OCI-M2 (cell line): ENCODE measurements around the gene SLC46A2.
A peak's percentile ranks its signal among the peaks of the same experiment; 100 is the strongest.

Source experiments
- DNase-seq: peaks from one replicate; lab custom pipeline; 2025; ENCODE audit not compliant: unreplicated experiment; lab: John Stamatoyannopoulos, UW

The SLC46A2 gene

DNA sequence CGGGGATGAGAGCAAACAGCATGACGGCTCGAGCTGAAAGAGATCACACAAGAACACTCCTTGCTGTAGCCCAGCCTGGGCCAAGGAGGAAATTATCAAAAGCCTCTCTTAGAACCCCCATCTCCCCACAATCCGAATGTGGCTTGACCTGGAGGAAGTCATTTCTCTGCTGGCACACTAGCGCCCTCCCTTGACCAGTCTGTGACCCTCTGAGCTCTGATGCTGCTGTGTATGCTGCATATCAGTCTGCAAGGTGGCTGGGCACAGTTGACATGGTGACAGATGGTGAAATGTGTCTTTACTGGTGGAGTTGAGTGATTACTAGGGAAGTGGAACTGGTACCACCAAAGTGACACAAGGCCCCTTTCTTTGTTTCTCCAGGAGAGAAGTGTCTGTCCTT lies 3.3 kb downstream of the SLC46A2 start:
- DNase-seq, result no peak

DNA sequence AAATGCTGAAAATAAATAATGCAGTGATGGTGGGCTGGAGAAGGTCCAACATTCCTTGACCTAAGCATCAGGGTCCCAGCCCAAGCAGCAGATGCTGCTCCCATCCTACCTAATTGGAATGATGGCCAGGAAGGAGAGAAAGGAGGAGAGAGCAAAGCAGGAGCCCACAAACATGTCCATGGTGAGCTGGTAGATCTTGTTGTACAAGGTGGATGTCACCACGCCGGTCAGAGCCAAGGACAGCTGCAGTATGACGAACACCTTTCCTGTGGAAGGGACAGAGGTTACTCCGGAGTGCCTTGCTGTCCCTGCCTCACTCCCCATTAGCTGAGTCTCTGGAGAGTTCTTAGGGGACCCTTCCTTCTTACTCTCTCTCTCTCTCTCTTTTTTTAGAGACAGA lies 4.3 kb downstream of the SLC46A2 start:
- no peak for DNase-seq

DNA sequence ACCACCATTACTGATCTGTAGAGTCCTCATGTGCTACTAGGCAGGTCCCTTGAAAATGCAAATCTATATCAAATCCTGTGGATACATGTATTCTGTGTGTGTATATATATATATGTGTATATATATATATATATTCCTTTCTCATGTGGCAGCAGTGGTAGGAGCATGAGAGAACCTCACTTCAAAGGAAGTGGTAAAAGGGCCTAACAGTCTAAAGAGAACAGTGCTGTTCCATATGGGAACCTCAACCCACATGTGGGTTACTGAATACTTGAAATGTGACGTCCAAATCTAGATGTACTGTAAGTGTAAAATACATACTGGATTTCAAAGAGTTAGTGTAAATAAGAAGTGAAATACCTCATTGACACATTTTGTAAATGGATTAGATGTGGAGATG lies 5.4 kb downstream of the SLC46A2 start:
- DNase-seq, result no peak

DNA sequence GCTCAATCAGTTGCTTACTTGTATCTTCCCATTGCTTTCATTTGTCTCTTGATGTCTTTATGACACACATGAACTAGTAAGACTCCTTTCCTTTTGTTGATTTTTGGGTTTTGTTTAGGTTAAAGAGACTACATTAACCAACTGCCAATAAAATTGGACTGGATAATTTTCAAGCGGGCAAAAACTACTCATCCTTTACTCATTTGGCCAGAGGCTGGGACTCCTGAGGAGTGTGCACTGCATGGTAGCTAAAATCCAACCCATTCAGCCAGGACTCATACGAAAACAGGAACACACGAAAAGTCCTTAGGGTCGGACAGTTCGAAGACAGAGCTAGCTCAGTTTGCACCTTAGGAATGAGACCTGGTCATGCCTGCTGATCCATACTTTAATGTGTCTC lies 6.0 kb downstream of the SLC46A2 start:
- no peak for DNase-seq

DNA sequence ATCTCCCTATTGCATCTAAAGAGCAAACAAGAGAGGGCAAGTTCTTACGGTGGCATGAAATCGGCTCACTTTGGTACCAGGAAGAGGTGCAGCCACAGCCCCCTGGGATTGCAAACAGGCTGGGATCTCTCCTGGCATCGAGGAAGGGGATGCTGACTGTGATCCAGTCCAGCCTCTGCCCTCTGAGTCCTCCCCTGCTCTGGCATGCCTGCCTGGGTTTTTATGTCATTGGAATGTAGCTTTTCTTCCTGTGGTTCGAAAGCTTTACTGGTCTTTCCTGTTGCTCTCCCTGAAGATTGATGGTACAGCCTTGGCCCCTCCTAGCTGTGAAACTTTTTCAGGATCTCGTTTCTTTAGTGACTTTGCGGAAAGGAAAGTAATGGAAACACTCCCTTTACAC lies 6.6 kb downstream of the SLC46A2 start:
- DNase-seq, result no peak

DNA sequence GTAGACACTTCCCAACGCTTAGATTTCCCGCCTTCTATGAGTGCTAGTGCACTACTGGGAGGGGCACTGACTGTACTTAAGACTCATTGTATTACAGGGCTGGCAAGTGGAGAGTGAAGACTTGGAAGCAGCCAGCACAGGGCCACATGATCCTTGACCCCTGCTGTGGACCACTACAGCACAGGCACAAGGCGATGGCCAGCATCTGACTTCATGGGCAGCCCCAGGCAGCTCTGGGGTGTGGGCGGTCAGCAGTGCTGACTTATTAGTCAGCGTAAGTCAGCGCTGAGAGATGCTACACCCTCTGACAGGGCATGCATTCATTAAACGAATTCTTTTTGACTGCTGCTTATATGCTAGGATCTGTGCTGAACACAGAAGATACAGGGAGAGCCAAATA lies 9.3 kb downstream of the SLC46A2 start:
- DNase-seq, result no peak

DNA sequence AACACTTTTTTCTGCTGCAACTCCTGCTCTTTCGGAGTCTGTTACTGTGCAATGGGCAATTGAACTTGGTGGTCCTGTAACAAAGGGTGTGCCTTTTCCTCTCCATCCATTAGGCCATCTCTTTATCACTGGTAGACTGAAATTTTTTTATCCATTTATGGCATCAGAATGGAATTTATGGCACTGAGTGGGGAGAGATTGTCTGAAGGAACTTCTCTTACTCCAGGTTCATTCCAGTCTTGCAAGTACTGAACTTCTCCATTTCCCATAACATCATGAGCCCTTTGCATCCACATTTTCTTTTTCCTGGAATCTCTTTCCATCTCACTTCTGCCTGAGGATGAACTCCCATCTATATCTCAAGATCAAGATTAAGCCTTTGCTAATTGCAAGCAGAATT lies 10.0 kb downstream of the SLC46A2 start:
- DNase-seq, result no peak

DNA sequence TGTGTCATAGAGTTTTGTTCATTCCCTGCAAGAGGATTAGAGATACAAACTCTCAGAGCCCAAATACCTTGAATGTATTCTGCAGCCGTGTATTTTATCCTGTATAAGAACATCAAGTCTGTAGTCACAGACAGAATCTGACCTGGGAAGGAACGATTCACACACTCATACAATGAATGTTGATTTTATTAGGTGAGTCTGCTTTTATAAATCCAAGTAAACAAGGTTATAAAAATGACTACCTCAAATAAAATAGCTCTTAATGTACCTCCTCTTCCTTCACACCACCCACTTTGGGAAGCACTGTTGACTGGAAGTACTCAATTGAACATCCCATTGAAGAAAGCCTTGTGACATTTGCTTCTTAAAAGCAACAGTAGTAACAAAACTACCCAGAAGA lies 11.9 kb downstream of the SLC46A2 start:
- no peak for DNase-seq

DNA sequence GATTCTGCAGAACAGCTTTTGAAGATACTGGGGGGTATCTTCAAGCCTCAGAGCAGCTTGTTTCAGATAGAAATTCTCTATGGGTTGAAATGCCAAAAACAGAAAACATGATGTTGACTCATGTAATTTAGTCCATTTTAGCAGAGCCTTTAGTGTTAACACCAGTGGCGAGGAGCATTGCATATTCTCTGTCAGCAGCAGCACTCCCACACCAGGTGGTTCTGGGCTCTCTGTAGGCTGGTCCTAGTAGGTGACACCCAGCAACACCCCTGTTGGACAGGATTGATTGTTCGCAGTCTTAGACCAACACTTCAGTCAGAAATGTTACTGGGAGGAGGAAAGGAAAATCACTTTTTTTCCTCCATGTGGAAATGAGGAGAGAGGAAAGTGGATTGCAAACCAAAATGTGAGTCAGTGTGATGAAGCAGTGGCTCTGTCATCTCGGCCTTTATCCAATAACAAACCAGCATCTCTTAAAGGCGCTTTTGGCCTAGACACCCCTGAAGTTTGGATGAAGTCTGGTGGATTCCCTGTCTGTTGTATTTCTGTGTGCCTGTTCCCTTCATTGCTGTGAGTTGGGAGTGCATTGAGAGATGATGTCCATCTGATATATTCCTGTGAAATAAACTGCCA lies 16.8 kb downstream of the SLC46A2 start:
- no peak for DNase-seq

DNA sequence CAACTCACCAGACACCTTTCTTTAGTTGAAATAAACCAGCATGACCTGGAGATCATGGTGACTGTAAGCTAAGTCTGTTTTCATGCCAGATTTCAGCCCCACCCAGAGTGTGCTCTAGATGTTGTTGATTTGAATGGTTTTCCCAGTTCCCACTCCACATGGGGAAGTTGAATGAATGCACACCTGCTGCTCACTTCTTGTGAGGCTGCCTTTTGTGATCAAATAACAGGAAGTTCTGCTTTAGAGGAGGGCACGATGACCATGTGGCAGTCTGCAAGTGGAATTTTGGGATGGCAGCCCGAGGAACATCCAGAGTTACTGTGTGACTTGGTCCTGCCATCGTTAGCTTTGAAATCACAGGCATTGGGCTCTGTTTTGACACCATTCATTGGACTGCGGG lies 18.7 kb downstream of the SLC46A2 start:
- DNase-seq, result no peak

DNA sequence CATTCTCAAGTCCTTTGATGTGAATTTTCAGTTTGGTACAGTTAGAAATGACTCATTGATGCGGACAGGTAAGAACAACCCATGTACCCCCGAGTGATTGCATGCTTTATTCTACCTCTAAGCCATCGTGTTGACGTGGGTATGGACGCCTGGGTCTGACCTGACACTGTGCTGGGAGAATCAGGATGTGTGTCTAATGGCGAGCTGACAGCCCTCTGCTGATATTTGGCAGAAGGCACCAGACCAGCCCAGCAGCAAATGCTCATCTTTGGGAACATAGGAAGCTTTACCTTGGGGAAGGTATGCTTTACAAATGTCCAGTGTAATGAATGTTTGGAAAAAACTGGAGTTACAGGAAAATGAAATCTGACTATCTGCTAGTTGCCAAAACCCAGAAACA lies 20.1 kb downstream of the SLC46A2 start:
- DNase-seq, result no peak

DNA sequence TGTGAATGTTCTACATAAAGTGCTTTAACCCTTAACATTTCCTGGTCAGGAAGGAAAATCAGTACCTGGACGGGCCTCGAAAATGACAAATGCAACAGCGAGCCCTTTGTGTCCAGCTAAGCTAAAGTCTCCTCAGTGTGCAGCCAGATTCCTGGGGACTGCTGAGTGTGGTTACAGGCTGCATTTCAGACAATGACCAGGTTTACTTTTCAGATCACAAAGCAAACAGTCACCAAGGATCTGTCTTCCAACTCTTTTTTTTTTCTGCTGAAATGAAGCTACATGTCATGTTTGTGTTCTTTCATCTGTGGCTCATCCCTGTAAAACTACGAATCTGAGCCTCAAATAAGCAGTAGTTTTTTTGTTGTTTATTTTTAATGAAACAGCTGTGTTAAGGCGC lies 20.8 kb downstream of the SLC46A2 start:
- no peak for DNase-seq

DNA sequence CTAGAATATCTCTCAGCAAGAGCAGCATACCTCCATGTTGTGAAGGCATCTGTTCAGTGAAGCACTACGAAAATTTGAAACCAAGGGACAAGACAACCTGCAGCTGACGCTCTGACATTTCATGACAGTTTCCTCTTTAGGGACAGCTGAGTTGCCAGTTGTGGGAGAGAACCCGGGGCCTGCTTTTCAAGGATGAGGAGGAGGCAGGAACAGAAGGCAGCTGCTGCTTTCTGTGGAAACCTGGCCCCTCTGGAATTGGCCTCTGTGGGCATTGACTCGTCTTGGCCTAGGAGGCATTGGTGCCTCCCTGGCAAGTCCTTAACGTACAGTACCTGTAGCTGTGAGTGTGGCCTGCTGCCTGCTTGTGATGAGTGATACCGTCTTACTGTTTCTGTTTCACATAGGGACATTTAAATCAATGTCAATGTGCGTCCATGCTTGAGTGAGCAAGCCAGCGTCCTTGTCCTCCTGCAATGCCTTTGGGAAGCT lies 21.6 kb downstream of the SLC46A2 start:
- no peak for DNase-seq

DNA sequence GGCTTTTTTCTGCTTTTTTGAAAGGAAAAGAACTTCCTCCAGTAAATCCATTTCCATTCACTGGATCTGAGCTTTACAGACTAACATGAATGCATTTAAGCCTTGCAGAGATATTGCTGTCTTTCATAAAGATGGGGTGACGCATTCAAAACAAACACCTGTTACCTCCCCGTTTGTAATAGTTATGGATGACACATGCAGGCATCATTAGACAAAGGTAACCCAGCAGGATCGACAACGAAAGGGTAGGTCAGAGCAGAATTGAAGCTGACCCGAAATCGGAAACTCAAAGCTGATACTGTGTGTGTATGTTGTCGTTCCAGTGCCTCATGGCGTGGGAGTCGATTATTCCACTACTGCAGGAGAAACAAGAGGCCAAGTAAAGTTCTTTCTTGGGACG lies 22.2 kb downstream of the SLC46A2 start:
- DNase-seq, result no peak

DNA sequence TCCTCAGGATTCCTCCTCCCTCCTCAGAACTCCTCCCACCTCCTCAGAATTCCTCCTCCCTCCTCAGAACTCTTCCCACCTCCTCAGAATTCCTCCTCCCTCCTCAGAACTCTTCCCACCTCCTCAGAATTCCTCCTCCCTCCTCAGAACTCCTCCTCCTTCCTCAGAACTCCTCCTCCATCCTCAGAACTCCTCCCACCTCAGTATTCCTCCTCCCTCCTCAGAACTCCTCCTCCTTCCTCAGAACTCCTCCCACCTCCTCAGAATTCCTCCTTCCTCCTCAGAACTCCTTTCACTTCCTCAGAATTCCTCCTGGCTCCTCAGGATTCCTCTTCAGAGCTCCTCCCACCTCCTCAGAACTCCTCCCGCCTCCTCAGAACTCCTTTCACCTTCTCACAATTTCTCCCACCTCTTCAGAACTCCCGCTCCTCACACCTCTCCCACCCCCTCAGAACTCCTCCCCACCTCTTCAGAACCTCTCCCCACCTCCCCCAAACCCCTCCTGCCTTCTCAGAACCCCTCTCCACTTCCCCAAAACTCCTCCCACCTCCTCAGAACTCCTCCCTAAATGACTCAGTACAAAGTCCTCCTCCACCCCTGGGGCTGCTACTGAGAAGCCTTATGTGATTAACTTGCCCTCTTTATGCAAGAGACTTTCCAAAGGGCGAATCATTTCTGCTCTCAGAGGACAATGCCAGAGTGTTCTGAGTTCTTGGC lies 23.2 kb downstream of the SLC46A2 start:
- no peak for DNase-seq

DNA sequence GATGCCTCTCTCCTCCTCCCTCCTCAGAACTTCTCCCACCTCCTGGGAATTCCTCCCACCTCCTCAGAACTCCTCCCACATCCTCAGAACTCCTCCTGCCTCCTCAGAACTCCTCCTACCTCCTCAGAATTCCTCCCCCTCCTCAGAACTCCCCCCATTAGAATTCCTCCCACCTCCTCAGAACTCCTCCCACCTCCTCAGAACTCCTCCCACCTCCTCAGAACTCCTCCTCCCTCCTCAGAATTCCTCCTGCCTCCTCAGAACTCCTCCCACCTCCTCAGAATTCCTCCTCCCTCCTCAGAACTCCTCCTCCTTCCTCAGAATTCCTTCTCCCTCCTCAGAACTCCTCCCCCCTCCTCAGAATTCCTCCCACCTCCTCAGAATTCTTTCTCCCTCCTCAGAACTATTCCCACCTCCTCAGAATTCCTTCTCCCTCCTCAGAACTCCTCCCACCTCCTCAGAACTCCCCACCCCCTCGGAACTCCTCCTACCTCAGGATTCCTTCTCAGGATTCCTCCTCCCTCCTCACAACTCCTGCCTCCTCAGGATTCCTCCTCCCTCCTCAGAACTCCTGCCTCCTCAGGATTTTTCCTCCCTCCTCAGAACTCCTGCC lies 23.9 kb downstream of the SLC46A2 start:
- no peak for DNase-seq

DNA sequence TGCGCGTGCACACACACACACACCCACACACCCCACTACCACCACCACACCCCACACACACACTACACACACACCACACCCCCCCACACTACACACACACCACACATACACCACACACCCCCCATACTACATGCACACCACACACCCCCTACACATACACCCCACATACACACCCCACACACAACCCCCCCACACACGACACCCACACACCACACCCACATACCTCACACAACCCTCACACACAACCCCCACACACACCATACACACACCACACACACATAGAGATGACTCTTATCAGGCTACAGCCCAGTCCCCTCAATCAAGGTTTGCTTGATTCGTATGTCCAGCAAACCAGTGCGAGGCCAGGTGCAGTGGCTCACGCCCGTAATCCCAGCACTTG lies 25.7 kb downstream of the SLC46A2 start:
- DNase-seq, result no peak

DNA sequence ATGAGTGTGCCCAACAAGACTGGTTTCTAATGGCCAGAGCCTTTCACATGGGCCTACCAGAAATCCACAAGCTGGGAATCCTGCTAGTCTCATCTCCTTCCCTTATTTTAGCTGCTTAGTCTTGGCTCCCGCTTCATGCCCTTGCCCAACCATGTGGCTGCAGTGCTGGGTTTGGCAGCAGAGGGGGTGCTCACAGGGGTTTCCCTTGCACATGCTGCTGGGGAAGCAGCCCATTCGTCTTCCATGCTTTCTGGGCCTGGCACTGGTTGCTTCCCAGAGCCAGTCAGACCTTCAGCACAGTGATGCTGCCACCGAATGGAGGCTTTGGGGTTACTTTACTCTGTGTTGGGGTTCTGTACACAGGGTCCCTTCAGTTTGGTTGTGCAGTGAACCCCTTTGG lies 26.3 kb downstream of the SLC46A2 start:
- DNase-seq, result no peak

DNA sequence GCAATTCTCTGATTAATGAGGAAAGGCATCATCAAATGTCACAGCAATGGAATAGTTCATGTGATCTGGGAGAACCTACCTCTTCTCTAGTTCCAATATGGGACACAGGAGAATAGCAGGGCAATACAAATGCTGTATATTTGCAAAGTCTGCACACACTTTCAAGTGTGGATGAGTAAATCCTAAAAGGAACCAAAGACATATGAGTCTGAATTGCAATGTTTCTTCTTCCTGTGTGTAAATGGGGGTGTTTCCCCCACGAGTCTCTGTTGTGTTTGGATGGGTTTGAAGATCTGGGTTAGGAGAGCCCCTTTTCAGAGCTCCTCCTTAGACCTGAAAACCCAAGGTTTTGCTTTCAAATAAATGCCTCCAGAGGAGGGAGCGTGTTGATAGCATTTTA lies 26.9 kb downstream of the SLC46A2 start:
- DNase-seq, result no peak

DNA sequence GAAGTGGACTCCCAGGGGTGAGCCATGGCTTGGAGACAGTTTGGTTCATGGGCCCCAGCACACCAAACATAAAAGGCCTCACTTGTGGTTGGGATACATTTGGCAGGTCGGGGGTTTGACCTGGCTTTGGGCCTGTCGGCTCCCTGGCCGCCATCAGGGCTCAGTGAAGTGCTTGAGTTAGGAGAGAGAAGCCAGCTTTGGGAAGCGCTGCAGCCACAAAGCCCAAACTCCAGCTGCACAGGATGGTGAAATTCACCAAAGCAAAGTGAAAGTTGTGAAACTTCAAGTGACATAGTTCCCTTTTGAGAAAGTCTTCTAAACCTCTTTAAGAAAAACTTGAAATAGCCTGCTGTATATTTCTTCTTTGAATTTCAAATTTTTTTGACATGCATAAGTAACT lies 27.5 kb downstream of the SLC46A2 start:
- DNase-seq, result no peak

DNA sequence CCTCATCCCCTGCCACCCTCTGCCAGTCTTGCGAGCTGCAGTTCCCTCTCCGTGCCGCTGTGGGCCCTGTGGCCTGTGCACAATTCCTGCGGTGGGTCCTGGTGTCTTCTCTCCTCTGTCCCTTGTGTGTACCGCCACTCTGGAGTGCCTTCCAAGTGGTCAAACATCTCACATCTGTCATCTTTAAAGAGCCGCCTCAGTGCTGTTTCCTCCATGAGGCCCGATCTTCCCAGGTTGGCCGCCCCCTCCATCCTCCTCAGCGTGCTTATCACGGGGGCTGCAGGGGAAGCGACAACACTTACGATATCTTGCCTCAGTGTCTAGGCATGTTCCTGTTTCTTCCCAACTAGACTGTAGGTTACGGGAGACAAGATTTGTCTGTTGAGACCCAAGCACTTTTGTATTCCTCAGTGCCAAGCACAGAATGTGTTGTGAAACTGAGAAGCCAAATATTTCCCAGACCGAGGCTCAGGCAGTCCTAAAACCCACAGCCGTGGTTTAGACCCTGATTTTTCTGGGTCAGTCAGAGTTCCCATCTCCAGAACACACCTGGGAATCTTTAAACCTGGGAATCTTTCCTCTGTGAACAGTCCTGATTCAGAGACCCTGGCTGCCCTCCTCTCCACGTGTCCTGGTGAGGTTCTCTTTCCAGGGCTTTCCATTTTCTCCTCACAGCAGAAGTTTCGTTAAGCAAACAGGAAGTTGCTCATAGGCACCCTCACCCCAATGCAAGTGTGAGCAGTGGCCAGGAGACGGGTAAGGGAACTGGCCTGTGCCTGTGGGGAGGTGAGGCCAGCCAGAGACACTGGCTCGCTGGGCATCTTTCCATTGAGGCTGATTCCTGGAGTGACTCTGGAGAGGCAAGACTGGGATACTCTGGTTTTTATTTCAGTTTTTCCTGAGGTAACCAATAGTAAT lies 28.8 kb downstream of the SLC46A2 start:
- DNase-seq, result peak; percentile 5
